B cell (primary cell): ENCODE results near the gene DPM2. TPM values are rescaled to one million over a fixed set of nuclear protein-coding genes. Genes with fewer than 3 reads are reported as not detected.
A peak's percentile ranks its signal among the peaks of the same experiment; 100 is the strongest.

Experiments used
- ATAC-seq: fragments of 200-7000 bp; cut with Tn5 transposase; one replicate; pipeline ENCODE4 v1.10.0; 2021; ENCODE audit warnings: low read depth, mild to moderate bottlenecking, moderate number of reproducible peaks, moderate library complexity
- CTCF ChIA-PET: fragments of 350-600 bp; sonication (Branson Sonifier 250); formaldehyde crosslinking; loops from one replicate; lab custom pipeline; 2021; ENCODE audit warnings: antibody characterized with exemption, inconsistent platforms; lab: Charles Lee
- POLR2A ChIA-PET: fragments of 350-600 bp; sonication (Branson Sonifier 250); formaldehyde crosslinking; loops from one replicate; lab custom pipeline; 2021; ENCODE audit warnings: antibody characterized with exemption; lab: Charles Lee
- DNase-seq: peaks from one replicate; pipeline ENCODE4 v3.0.0; 2013
- H2AFZ ChIP-seq: 2 replicates; pipeline ENCODE4 v1.6.1; 2012; ENCODE audit warnings: mild to moderate bottlenecking, low read depth, low read length; ENCODE audit not compliant: insufficient read depth, poor library complexity, severe bottlenecking
- H3K27ac ChIP-seq, 2 donors: 1 replicate in 1 of 2; 2 replicates in 1 of 2; pipeline ENCODE4 v1.5.1; 2012 to 2013; ENCODE audit warnings: low read length in 2 of 2, mild to moderate bottlenecking in 2 of 2, moderate library complexity in 1 of 2
- H3K27me3 ChIP-seq, 4 experiments: fragments of 200-600 bp in 1 of 4; sonication (generic) in 1 of 4; replicated peaks in 1 of 4; 1 replicate in 2 of 4; 2 replicates in 2 of 4; pipeline versions ENCODE4 v1.6.1 to v1.7.0; 2013 to 2016; ENCODE audit warnings: low read length in 3 of 4, mild to moderate bottlenecking in 2 of 4, mixed read lengths in 1 of 4, moderate library complexity in 1 of 4; ENCODE audit not compliant: insufficient read depth in 4 of 4, control insufficient read depth in 3 of 4; ENCODE audit errors: control extremely low read depth in 1 of 4
- H3K36me3 ChIP-seq, 2 experiments: replicated peaks in 1 of 2; 1 replicate in 1 of 2; 2 replicates in 1 of 2; pipeline versions ENCODE4 v1.6.1 to v1.7.1; 2013; ENCODE audit warnings: low read length in 1 of 2; ENCODE audit not compliant: insufficient read depth in 2 of 2, control insufficient read depth in 1 of 2; ENCODE audit errors: control extremely low read depth in 1 of 2, extremely low read depth in 1 of 2
- H3K4me1 ChIP-seq, 2 donors: fragments of 200-600 bp in 1 of 2; sonication (generic) in 1 of 2; 1 replicate in 1 of 2; 2 replicates in 1 of 2; pipeline versions ENCODE4 v1.5.1 to v1.6.1; 2013 to 2017; ENCODE audit warnings: low read length in 2 of 2; ENCODE audit not compliant: control insufficient read depth in 2 of 2, insufficient read depth in 2 of 2
- H3K4me2 ChIP-seq: replicated peaks from 2 replicates; pipeline ENCODE3; 2012; ENCODE audit warnings: mild to moderate bottlenecking, low read depth, low read length; ENCODE audit not compliant: poor library complexity, severe bottlenecking
- H3K4me3 ChIP-seq, 5 experiments: fragments of 200-600 bp in 1 of 5; sonication (generic) in 1 of 5; 1 replicate in 3 of 5; 2 replicates in 2 of 5; pipeline versions ENCODE4 v1.5.1 to v1.7.0; 2011 to 2016; ENCODE audit warnings: low read length in 4 of 5, mild to moderate bottlenecking in 4 of 5, low read depth in 2 of 5, control low read depth in 1 of 5, moderate library complexity in 1 of 5; ENCODE audit not compliant: insufficient read depth in 1 of 5; ENCODE audit errors: control extremely low read depth in 1 of 5, extremely low read depth in 1 of 5
- H3K79me2 ChIP-seq: fragments of 200-600 bp; sonication (generic); one replicate; pipeline ENCODE4 v1.6.0; 2016; ENCODE audit warnings: low read length; ENCODE audit not compliant: control insufficient read depth, insufficient read depth
- H3K9ac ChIP-seq: fragments of 200-600 bp; sonication (generic); 2 replicates; pipeline ENCODE4 v1.6.1; 2017; ENCODE audit warnings: mild to moderate bottlenecking, low read length, moderate library complexity
- H3K9me3 ChIP-seq, 3 donors: one replicate each; pipeline versions ENCODE4 v1.6.1 to v1.7.1; 2013; ENCODE audit warnings: low read length in 2 of 3; ENCODE audit not compliant: control insufficient read depth in 2 of 3, insufficient read depth in 1 of 3; ENCODE audit errors: control extremely low read depth in 1 of 3
- H4K20me1 ChIP-seq: 2 replicates; pipeline ENCODE4 v1.6.0; 2012; ENCODE audit warnings: mild to moderate bottlenecking, low read length; ENCODE audit not compliant: insufficient read depth, control insufficient read depth, poor library complexity, severe bottlenecking
- H3K27ac Mint-ChIP-seq: one replicate; pipeline ENCODE4 v1.8.0; 2021; ENCODE audit warnings: mixed read lengths
- H3K27me3 Mint-ChIP-seq: one replicate; pipeline ENCODE4 v1.8.0; 2021; ENCODE audit warnings: mixed read lengths
- H3K4me1 Mint-ChIP-seq: one replicate; pipeline ENCODE4 v1.8.0; 2021; ENCODE audit warnings: mixed read lengths
- H3K4me3 Mint-ChIP-seq: one replicate; pipeline ENCODE4 v1.8.0; 2021; ENCODE audit warnings: mixed read lengths
- H3K9me3 Mint-ChIP-seq: one replicate; pipeline ENCODE4 v1.8.0; 2022; ENCODE audit warnings: mixed read lengths; ENCODE audit not compliant: insufficient read depth
- EZH2 ChIP-seq: IDR thresholded peaks from 2 replicates; pipeline ENCODE4 v1.6.1; 2012; ENCODE audit warnings: borderline replicate concordance, low read depth, mild to moderate bottlenecking, moderate library complexity, low read length; ENCODE audit not compliant: insufficient read depth, poor library complexity, severe bottlenecking
- WGBS: methylation state at CpG from one replicate; pipeline ENCODE4 v1.1.5; 2013; ENCODE audit warnings: missing lambda C conversion rate; ENCODE audit not compliant: insufficient coverage; 5-methylcytosine and 5-hydroxymethylcytosine counted together
- intact Hi-C: fragments of 100-400 bp; cut with micrococcal nuclease; formaldehyde crosslinking; loops from one replicate; pipeline ENCODE4 v1.10.0; 2022
- polyA plus RNA-seq: library from polyadenylated mRNA; depleted of rRNA; stranded (reverse); fragments of >200 nt; gene quantifications from 2 replicates; pipeline ENCODE4 v1.2.3, GENCODE V29; 2012
- total RNA-seq, 2 donors: library from RNA; stranded (reverse); fragments of 120-200 nt in 1 of 2; gene quantifications; 1 replicate in 1 of 2; 2 replicates in 1 of 2; pipeline versions ENCODE4 v1.2.3 to v1.2.4, GENCODE V29; 2013 to 2022
- TF ChIP-seq, protein P1 (sequence below): fragments of 200-600 bp; IDR thresholded peaks from one replicate; pipeline ENCODE4 v1.8.0; 2022; ENCODE audit warnings: antibody characterized with exemption, mild to moderate bottlenecking

Gene DPM2
- total and polyA plus RNA-seq, 2 donors (not counting 1 experiment from before 2014, with no cell fraction given): 34.1 to 42.9 TPM

DNA sequence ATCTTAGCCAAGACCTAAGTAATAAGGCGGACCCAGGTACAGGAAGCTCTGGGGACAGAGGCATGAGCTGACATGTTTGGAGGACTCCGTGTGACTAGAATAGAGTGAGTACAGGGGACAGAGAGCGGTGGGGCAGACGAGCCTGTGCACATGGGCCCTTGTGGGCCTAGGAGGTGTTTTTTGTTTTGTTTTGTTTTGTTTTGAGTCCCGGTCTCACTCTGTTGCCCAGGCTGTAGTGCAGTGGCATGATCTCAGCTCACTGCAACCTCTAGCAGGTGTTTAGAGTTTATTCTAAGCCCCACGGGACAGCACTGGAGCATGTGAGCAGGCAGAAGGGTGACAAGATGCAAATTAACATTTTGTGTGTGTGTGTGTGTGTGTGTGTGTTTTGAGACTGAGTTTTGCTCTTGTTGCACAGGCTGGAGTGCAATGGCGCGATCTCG is 46.2 kb upstream of the DPM2 start:
- Histone ChIP-seq H3K4me1 (peaks cover 52 to 77% of the 10 kb centered on the region in 2 donors), H3K27me3 (no peaks in the 10 kb centered on the region), H4K20me1 (peaks cover 14% of the 10 kb centered on the region), H3K27ac (peak overlapping the region; percentile 90 to 96), H2AFZ (peak overlapping the region; percentile 30), H3K79me2 (peaks cover 40% of the 10 kb centered on the region), H3K4me2 (peak overlapping the region; percentile 69), H3K4me3 (peak overlapping the region in 3 of 5 experiments; percentile 9 to 38 (median 26)), H3K36me3 (no peaks in the 10 kb centered on the region), H3K9me3 (peaks cover 0 to 4% (median 0%) of the 10 kb centered on the region in 3 donors), H3K9ac (peak overlapping the region; percentile 56)
- no peaks in the 10 kb centered on the region for H3K27me3 Mint-ChIP-seq
- CTCF ChIA-PET: interaction anchor here (0.8 to 20.6 kb wide), 8 partner anchors 13 to 88 kb away, joined by 3 to 282 read pairs (median 6); no protein-coding TSS in a partner anchor
- TF ChIP-seq, protein P1, sequence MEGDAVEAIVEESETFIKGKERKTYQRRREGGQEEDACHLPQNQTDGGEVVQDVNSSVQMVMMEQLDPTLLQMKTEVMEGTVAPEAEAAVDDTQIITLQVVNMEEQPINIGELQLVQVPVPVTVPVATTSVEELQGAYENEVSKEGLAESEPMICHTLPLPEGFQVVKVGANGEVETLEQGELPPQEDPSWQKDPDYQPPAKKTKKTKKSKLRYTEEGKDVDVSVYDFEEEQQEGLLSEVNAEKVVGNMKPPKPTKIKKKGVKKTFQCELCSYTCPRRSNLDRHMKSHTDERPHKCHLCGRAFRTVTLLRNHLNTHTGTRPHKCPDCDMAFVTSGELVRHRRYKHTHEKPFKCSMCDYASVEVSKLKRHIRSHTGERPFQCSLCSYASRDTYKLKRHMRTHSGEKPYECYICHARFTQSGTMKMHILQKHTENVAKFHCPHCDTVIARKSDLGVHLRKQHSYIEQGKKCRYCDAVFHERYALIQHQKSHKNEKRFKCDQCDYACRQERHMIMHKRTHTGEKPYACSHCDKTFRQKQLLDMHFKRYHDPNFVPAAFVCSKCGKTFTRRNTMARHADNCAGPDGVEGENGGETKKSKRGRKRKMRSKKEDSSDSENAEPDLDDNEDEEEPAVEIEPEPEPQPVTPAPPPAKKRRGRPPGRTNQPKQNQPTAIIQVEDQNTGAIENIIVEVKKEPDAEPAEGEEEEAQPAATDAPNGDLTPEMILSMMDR: no peak
- no peak for TF ChIP-seq EZH2
- intact Hi-C loops: loop anchor here (1.0 kb wide), 3 partner anchors 23 to 144 kb away; no protein-coding TSS in a partner anchor
- ATAC-seq (peak; percentile 39), DNase-seq (peak; percentile 94)
- H3K4me3 Mint-ChIP-seq: peak overlapping the region; percentile 79
- POLR2A ChIA-PET: interaction anchor here (0.6 to 15.3 kb wide), 11 partner anchors 10 to 52 kb away, joined by 3 to 212 read pairs (median 6); no protein-coding TSS in a partner anchor
- H3K27ac Mint-ChIP-seq: peak overlapping the region; percentile 98
- H3K9me3 Mint-ChIP-seq: no peaks in the 10 kb centered on the region
- peaks cover 58% of the 10 kb centered on the region for H3K4me1 Mint-ChIP-seq
- WGBS: 15% methylated on average over 9 of the region's 9 CpGs

DNA sequence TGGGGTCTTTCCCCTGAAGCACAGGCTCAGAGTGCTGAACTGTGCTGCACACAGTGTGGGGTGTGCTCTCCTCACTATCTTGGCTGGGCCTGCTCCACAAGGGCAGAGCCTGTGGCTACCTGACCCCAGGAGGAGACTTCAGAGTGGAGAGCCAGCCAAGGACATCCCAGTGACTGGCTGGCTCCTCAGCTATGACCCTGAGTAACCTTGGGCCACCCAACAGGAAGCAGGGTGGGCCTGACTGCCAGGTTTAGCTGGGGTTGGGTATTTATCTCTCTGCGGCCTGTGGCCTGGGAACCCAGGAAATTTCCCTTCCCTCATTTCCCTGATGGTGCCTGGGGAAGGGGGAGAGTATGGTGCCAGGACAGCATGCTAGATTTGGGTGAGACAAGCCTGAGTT is 45.3 kb upstream of the DPM2 start:
- CTCF ChIA-PET: interaction anchor here (0.6 to 20.6 kb wide), 9 partner anchors 12 to 89 kb away, joined by 3 to 282 read pairs (median 4); no protein-coding TSS in a partner anchor
- peak overlapping the region; percentile 79 for H3K4me3 Mint-ChIP-seq

More for the DNA sequence above, 45.3 kb upstream of the DPM2 start:
- intact Hi-C loops: no loop called here
- Mint-ChIP-seq H3K27me3 (no peaks in the 10 kb centered on the region), H3K27ac (peak overlapping the region; percentile 98), H3K9me3 (no peaks in the 10 kb centered on the region), H3K4me1 (peaks cover 60% of the 10 kb centered on the region)
- H4K20me1 ChIP-seq: peaks cover 23% of the 10 kb centered on the region
- H3K36me3 ChIP-seq: peaks cover 0 to 2% of the 10 kb centered on the region in 2 experiments
- ATAC-seq (no peak), DNase-seq (peak; percentile 42)
- peak overlapping the region in 1 of 5 experiments; percentile 38 for H3K4me3 ChIP-seq
- peaks cover 59 to 83% of the 10 kb centered on the region in 2 donors for H3K4me1 ChIP-seq
- no peak for TF ChIP-seq EZH2
- TF ChIP-seq, protein P1: no peak
- peak overlapping the region; percentile 69 for H3K4me2 ChIP-seq
- H3K27ac ChIP-seq: peak overlapping the region; percentile 90 to 96
- POLR2A ChIA-PET: interaction anchor here (0.6 to 15.3 kb wide), 4 partner anchors 12 to 48 kb away, joined by 3 to 212 read pairs (median 18); no protein-coding TSS in a partner anchor
- peak overlapping the region; percentile 56 for H3K9ac ChIP-seq
- H2AFZ ChIP-seq: no peak overlapping the region
- peaks cover 50% of the 10 kb centered on the region for H3K79me2 ChIP-seq
- WGBS: no CpG with 5 or more reads among the region's 1 CpG
- H3K27me3 ChIP-seq: no peaks in the 10 kb centered on the region
- H3K9me3 ChIP-seq: peaks cover 0 to 3% (median 0%) of the 10 kb centered on the region in 3 donors
